22Rv1 (cell line): Measurements from ENCODE around the gene TMED4.

Source experiments
- CTCF ChIP-seq: fragments of 450-650 bp; IDR thresholded peaks from 2 replicates; pipeline ENCODE4 v1.5.1; 2017; ENCODE audit warnings: mild to moderate bottlenecking
- ZFX ChIP-seq: fragments of 450-650 bp; IDR thresholded peaks from 2 replicates; pipeline ENCODE4 v1.6.1; 2017; ENCODE audit warnings: antibody characterized with exemption, borderline replicate concordance

DNA sequence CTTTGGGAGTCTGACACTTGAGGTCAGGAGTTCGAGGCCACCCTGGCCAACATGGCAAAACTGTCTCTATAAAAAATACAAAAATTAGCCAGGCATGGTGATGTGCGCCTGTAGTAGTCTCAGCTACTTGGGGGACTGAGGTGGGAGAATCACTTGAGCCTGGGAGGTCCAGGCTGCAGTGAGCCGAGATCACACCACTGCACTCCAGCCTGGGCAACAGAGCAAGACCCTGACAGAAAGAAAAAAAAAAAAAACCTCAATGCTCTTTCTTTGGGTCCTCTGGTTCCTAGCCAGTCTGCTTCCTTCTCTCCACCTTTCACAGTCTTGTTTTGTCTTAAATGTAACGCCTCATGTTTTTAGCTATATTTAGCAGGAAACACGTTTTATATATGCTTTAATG lies 33.8 kb upstream of the TMED4 start:
- no peak for TF ChIP-seq ZFX
- no peak for TF ChIP-seq CTCF
